ENCODE data around the gene IFNA5.

Gene IFNA5

DNA sequence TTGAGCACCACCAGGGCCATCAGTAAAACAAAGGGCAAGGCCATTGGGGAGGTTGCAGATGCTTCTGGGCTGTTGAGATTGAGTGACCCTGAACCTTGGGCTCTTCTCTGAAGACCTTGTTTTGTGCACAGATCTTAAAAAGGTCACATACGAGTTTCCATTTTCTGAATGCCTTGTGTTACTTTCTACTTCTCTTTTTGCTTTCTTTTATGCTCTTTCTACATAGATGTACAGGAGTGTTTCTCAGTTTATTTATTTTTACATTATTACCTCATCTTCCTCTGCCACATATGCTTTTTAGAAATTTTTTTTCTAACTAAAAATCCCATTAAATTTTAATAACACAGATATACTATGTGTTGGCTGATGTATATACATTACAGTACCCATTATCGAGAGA, at the start of gene IFNA5:
TSS of gene IFNA5 (minus strand) at position 101 of the 400 bp plus-strand sequence. CDS start at position 44, 57 bp downstream.
- DNase-seq, result no peak

DNA sequence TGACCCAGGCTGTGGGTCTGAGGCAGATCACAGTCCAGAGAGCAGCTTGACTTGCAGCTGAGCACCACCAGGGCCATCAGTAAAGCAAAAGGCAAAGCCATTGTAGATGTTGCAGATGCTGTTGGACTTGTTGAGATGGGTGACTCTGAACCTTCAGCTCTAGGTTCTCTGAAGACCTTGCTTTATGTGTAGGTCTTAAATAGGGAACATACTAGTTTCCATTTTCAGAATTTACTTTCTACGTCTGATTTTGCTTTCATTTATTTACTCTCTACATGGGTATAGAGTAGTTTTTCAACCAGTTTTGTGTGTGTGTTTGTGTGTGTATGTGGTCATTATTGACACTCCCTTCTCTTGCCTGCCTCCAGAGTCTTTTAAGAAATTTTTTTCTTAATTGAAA, 45.7 kb upstream of the IFNA5 start, which contains the start of gene IFNA6:
TSS of gene IFNA6 (minus strand) at position 101 of the 400 bp plus-strand sequence. CDS start at position 101, 0 bp downstream.
- no peak for DNase-seq

DNA sequence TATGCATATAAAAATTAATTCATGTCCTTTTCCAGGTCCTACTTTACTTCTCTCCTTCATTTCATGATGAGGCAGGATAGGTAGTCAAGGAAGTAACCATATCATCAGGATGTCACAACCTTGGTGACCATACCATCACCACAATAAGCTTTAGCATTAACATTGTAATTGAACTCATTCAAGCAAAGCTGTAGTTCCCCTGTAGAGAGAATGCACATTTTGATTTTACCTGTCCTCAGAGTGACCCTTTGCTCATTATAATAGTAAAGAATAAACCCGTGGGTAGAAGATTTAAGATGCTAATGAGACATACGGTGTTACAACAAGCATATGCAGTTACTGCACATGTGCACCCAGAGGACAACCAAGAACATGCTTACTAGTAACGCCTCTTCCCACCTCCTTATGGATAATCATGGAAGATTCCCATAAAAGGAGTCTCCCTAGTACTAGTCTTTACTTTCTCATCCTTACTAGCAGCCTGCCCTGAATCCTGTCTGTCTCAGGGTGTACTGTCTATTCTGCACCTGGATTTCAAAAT, 43.4 kb upstream of the IFNA5 start:
- DNase-seq, result no peak

DNA sequence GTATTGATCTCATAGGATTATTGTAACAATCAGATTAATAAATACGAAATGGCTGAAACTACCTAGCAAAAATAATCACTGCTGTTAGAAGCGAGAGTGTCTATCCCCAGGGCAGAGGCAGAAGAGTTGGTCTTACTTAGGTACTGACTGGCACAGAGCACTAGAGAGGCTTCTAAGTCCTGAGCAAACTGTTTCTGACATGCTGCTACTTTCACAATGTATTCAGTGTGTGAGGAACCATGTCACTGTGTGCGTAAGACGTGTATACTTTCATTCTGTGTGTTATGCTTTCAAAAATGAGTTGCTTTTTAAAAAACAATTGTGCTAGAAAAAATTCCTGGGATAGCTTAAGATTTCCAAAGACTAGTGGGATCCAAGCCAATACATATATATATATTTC, 35.6 kb upstream of the IFNA5 start:
- no peak for DNase-seq

DNA sequence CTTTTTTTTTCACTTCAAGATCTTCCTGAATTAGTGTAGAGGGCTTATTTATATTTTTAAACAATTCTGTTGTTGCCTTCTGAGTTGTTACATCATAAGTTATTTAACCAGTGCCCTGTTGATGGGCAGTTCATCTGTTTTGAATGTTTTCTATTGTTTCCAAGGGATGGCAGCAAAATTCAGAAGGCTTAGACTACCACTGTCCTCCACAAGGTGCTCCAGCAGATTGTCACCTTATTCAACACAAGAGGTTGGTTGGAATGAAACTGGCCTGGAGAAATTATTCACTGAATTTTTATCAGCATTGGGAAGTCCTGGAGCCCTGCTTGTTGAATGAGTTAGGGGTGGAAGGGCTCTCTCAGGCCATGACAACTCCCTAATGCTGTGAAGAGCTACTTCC, 31.3 kb upstream of the IFNA5 start:
- DNase-seq, result no peak

DNA sequence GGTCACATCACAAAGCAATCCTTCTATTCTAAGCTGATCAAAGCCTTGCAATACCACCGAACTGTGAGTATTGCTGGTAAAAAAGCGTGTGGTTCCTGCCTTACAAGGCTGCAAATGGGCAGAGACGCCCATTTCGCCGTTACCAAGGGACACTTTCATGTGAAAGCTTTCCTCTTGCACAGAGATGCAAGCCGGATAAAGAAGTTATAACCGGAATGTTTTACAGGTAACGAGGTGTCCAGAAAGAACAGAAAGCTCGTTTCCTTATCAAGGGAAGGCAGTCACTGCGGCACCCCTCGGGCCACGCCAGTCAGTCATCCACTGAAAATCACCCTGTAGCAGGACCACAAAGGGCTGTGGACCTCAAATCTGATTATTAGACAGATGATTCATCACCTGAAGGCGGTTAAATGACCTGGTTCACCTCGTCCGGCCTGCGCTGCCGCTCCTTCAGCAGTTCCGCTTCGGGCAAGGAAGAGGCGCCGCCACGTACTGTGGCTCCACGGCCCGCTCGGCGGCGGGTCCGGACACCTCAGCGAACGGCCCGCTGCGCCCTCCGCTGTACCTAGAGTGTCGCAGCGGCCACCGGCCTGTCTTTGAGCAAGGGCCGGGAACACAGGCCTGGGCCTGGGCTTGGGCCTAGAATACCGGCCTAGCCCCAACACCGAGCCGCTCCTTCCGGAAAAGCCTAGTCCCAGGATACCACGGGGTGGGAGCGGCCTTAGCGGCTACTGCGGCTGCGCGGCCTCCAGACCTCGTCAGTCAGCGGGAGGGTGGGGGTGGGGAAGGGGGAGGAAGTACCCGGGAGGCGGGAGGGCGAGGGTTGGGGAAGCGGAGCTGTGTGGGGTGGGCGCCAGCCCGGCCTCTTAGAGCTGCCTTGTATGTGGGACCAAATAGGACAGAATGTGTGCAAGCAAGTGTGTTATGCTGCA, 29.9 kb upstream of the IFNA5 start, which contains the start of gene KLHL9:
TSS of gene KLHL9 (minus strand) at position 704 of the 932 bp plus-strand sequence. CDS start at position 159, 545 bp downstream.
- peak; percentile 16 for DNase-seq

DNA sequence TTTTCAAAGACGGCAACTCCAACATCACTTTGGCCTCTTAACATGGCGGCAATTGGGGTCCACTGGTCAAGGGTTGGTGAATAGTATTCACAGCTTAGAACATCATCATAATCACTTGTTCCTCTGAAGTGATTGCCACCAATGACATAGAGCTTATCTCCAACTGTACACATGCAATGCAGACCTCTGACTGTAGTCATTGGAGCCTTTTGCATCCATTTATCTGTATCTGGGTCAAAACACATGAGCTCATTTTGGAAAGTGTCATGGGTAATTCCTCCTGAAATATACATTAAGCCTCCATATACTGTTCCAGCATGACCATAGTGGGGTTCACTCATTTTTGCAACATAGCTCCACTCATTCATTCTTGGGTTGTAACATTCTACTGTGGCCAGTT, 28.1 kb upstream of the IFNA5 start:
- DNase-seq, result no peak

DNA sequence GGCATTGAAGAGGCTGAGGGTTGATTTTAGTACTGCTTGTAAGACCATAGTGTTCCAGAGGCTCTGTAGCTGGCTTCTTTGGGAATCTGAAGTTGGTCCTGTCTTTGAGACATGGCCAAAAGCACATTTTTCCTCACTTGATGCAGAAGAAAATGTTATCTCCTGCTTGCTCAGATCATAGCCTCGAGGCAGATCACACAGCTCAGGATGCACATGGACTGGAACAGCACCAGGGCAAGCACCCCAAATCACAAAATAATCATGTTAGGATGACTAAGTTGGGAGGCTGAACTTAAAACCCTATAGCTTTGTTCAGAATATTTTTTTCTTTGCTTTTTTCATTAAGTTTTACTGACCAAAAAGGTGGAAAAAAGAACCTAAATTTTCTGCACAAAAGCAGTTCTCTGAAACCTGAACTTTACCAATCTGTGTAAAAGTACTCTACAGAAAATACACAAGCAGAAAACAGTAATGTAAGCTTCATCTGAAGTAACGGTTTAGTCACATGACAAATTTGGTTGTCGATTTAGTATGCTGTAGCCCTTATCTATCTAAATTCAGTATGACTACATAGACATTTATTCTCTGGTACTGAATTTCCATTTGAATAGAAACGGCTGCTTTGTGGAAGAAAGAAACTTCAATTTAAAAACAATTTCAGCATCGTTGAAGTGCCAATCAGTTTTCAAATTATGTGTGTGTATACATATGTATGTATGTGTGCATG, 26.7 kb upstream of the IFNA5 start:
- DNase-seq, result no peak

DNA sequence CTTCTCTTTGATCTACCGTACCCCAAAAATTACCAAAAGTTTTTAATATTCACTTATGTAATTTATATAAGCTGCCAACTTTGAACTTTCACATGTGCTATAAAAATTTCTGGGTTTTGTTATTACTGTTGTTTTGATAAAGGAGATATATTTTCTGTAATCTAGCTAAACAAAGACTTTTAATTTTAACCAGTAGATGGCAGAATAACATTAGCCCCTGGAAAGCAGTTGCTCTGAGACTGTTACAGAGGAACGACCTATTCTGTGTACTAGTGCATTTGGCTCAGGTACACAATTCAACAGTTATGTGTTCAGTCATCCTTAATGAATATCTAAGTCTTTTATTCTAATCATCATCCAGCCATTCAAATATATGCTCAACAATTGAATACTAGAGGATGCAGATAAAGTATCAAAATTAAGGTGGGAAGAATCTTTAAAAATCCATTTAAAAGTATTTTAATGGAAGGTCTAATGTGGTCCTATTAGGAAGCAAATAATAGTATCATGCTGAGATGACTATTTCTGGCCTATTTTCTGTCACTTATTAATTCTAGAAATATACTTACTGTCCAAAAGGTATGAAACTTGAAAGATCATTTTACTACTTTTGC, 21.5 kb upstream of the IFNA5 start:
- no peak for DNase-seq

DNA sequence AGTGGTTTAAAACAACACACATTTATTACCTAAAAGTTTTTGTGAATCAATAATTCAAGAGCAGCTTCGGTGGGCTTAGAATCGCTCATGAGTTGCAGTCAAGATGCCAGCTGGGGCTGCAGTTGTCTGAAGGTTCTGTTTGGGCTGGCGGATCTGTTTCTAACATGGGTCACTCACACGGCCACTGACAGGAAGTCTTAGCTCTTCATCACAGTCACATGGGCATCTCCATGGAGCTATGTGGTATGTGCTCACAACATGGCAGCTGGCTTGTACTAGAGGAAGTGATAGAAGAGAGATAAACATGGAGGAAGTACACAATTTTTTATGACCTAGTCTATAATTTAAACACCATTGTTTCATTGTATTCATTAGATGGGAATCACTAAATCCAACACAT, 18.9 kb upstream of the IFNA5 start:
- DNase-seq, result no peak

DNA sequence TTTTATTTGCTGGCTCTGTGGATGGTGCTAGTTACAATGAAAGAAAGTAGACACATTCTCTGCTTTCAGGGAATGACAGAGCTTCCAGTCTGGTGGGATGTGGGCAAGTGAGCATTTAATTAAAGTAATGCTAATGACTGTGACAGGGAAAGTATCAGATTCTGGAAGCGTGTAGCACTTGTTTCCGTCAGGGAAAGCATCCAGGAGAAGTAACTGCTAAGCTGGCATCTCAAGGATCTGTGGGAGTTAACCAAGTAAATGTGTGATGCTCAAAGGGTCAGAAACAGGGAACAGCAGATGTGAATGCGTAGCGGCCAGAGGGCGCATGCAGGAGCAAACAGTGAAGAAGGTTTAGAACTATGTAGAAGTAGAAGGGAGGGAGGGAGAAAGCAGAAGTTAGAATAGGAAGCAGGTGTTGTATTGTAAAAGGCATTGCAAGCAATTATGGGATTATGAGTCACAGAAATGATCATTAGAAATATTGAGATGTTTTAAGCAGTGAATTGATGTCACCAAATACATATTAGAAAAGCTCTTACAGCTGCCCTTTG, 17.9 kb upstream of the IFNA5 start:
- no peak for DNase-seq

DNA sequence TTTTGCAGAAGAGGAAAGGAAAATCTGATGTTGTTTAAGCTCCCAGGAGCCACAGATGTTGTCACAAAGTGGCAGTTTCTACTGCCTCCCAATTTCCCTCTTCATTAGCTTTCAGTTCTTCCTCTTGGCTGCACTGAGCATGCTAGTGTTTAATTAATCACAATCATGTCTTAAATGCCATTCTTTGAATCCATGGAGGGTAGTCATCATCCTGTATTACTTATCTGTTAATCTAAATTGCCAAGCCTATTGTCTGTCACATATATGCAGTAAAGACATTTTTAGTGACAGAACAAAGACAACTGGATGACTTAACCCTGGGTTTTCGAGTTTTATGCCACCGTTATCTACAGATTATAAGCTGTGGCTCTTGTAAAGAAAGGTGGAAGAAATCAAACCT, 15.4 kb upstream of the IFNA5 start:
- no peak for DNase-seq

DNA sequence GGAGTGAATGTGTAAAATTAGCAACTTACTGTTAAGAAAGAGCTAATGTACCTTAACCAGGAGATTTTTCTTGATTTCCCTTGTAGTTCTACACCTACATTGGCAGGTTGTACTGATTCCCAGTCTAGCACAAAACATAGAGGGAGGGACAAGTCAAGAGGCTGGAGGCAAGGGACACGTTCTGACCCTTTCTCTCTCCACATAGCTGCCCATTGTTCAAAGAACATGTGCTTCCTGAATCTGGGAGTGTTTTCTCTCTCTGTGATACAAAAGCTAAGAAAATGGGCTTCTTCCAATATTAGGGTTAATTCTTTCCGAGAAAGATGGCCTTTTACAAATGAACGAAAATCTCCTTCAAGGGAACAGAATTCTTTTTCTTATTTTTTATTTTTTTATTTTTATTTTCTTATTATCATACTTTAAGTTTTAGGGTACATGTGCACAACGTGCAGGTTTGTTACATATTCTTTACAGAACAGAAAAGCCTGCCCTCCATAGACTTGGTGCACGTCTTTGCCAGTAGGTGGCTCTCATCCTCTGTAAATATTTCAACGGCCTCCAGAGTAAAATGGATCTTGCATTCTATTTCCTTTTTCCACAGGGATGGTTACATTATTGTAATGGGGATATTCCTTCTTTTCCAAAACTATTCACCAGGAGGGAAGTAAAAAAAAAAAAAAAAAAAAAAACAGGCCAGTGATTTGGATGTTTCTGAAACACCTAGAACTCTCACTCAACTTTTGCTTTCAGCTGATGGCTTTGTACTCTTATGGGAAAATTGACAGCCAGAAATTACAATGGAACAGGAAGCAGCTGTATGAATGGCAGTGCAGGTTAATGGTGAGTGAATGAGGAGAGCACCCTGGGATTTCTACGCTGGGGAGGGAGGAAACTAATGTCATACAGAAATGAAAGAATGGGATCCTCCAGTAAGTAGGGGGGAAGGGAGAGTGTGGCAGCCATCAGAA, 13.1 kb upstream of the IFNA5 start:
- no peak for DNase-seq

DNA sequence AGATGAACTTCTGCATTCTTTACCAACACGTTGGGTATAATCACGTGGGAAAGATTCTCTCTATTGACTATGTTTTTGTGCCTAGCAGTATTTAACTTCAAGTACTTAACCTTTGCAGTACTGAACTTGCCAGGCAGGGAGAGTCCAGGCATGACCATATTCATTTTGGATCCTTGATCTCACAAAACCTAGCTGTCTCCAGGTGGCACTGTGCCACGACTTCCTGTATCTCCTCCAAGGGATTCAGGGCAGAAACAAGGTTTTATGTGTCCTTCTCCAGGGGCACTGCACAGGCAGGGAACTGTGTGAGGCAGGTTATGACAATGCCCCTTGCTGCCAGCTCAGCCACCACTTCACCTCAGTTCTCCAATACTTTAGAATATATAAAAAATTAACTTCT, 11.7 kb upstream of the IFNA5 start:
- no peak for DNase-seq

DNA sequence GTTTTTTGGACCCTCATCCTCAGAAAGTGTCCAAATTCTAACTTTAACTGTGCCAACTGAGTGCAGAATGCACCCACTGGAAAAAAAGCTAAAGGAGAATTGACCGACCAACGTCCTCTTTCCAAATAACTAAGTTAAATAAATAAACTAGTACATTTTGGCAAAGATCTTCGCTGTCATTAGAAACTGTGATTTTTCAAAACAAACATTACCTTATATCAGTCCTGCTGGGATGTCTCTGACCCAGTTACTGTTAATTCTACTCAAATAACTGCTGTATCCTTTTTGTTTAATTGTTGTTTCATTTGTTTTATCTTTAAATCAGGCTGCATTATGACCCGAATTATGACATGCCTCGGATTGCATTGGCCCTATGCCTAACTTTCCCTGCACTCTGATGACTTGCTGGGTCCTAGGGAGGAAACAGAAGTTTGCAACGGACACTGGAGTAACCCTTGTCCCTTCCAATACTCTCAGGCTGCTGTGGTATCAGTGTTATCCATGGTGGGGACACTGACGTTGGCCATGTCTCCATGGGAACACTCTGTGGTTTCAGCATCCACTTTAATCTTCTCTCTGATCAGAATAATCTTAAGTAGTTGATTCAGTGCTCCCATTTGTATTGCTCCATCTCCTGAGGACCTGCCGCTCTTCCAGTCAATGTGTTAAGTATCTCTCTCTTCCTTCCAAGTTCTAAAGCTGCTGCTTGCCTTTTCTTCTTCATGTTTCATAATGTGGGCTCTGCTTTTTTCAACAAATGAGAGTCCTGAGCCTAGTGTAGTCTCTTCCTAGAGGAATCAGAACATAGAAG, 11.1 kb upstream of the IFNA5 start:
- no peak for DNase-seq

DNA sequence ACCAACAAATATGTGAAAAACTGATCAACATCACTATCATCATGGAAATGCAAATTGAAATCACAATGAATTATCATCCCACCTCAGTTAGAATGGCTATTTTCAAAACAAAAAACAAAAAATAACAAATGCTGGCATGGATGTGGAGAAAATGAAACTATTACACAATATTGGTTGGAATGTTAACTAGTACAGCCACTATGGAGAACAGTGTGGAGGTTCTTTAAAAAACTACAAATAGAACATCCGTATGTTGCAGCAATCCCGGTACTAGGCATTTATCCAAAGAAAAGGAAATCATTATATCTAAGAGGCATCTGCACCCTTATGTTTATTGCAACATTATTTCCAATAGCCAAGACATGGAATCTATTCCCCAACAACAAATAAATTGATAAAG, 9.0 kb upstream of the IFNA5 start:
- no peak for DNase-seq

DNA sequence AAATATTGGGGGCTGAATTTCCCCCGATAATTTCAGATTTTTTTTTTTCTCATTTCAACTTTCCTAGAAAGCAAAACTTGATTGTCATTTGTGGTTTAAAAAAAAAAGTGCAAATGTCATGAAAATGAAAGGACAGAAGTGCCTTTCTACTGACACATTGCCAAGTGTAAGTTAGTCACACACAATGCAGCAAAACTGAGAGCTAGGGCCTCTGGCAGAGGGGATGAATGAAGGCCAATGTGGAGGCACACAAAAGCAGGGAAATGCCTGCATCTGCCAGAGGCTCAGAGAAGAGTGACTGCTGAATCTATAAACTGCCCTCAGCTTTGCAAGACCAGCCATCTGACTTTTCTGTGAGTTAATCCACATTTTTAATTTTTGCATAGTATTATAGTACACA, 6.8 kb upstream of the IFNA5 start:
- DNase-seq, result no peak

DNA sequence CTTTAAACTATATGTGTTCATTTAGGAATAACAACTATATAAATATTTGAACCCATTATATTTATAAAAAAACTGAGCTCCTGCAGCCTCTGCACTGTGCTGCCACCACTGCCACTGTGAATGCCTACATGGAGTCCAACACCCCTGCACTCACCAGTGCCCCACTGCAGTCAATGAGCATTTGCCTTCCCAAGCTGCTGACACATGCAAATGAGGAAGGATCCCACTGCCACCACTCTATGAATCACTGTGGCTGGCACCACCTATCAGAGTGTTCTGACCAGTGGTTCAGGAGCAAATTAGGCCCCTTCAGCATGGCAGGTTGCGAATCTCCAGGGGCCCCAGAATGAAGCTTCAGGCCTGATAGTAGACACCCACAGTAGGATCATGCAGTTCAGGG, 9.1 kb downstream of the IFNA5 start:
- DNase-seq, result no peak

DNA sequence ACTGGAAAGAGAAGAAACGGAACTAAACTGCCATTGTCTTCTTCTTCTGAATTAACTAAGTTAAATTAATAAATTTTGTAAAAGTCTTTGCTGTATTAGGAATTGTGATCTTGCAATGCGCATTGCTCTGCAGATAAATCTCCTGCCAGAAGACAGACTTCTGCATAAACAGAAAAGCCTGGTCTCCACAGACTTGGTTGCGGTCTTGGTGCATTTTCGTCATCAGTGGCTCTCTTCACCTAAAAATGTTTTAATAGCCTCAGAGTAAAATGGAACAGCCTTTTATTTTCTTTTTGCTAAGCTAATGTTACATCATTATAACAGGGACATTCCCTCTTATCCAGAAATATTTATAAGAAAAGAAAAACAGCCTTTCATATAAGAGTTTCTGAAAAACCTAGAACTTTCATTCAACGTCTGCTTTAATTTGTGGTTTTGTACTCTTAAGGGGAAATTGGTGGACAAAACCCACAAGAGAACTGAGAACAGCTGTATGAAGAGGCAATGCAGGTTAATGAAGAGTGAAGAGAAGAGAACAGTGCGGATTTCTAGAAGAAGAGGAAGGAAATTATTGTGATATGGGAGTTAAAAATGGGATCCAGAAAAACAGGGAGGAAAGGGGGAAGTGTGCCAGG, 10.1 kb downstream of the IFNA5 start:
- DNase-seq, result no peak

DNA sequence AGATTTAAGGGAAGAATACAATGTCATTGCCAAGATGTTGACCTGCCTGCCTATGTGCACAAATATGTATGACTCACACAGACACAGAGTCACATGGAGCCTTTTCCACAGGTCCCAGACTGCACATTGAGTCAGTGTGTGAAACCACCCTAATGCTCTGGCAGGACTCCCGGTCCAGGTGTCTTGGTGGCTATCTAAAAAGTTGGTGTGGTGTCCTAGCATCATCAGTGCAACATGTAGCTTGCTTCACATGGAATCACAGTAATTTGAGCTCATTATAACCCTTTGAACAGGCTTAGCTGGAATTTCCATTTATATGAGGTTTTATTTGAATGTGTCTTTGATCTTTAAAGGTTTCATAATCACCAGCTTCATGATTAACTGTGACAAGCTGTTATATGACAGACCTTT, 10.7 kb downstream of the IFNA5 start:
- no peak for DNase-seq
